ENCODE data around the gene GPC6.
"Not testable (repeated sequence)": the region's sequence is repeated elsewhere in the genome, so short reads cannot be mapped to it uniquely, and the experiment has no call there.

The GPC6 gene

GRCh38 chr13:94291631-94292322, 1065.2 kb downstream of the GPC6 start:
- in situ Hi-C loops (cut with HindIII; ENCODE audit: low sequenced_read_pairs), result no loop called here
- DNase-seq (ENCODE audit: low read depth, low spot score), result no peak
- no peak for TF ChIP-seq CTCF (IDR thresholded peaks at IDR 0.05; ENCODE audit: low read depth, low read length)
- H3K4me3 ChIP-seq (ENCODE audit: low read depth, low read length), result no peak overlapping the region

GRCh38 chr13:94292323-94292640, 1065.7 kb downstream of the GPC6 start:
- in situ Hi-C loops (cut with HindIII; ENCODE audit: low sequenced_read_pairs), result no loop called here
- DNase-seq (ENCODE audit: low read depth, low spot score), result no peak
- no peak for TF ChIP-seq CTCF (IDR thresholded peaks at IDR 0.05; ENCODE audit: low read depth, low read length)

GRCh38 chr13:94296471-94296870, 1069.9 kb downstream of the GPC6 start:
- in situ Hi-C loops (cut with HindIII; ENCODE audit: low sequenced_read_pairs), result no loop called here
- no peak for DNase-seq (ENCODE audit: low read depth, low spot score)
- no peak for TF ChIP-seq CTCF (IDR thresholded peaks at IDR 0.05; ENCODE audit: low read depth, low read length)
- no peak overlapping the region for H3K4me3 ChIP-seq (ENCODE audit: low read depth, low read length)

More at GRCh38 chr13:94292323-94292640, 1065.7 kb downstream of the GPC6 start:
- H3K4me3 ChIP-seq (ENCODE audit: low read depth, low read length), result no peak overlapping the region

- no peak overlapping the region for H3K4me3 ChIP-seq (ENCODE audit: low read depth, low read length)
Observed at GRCh38 chr13:94298346-94298745, 1071.7 kb downstream of the GPC6 start.

GRCh38 chr13:94300401-94300800, 1073.8 kb downstream of the GPC6 start:
- no peak for DNase-seq (ENCODE audit: low read depth, low spot score)
- no peak for TF ChIP-seq CTCF (IDR thresholded peaks at IDR 0.05; ENCODE audit: low read depth, low read length)
- in situ Hi-C loops (cut with HindIII; ENCODE audit: low sequenced_read_pairs), result no loop called here
- H3K4me3 ChIP-seq (ENCODE audit: low read depth, low read length), result no peak overlapping the region

More at GRCh38 chr13:94298346-94298745, 1071.7 kb downstream of the GPC6 start:
- DNase-seq (ENCODE audit: low read depth, low spot score), result no peak
- no peak for TF ChIP-seq CTCF (IDR thresholded peaks at IDR 0.05; ENCODE audit: low read depth, low read length)
- in situ Hi-C loops (cut with HindIII; ENCODE audit: low sequenced_read_pairs), result no loop called here

- no peak for TF ChIP-seq CTCF (IDR thresholded peaks at IDR 0.05; ENCODE audit: low read depth, low read length)
- in situ Hi-C loops (cut with HindIII; ENCODE audit: low sequenced_read_pairs), result no loop called here
- no peak overlapping the region for H3K4me3 ChIP-seq (ENCODE audit: low read depth, low read length)
- DNase-seq (ENCODE audit: low read depth, low spot score), result no peak
Observed at GRCh38 chr13:94301487-94301886, 1074.9 kb downstream of the GPC6 start.

GRCh38 chr13:94302847-94303565, 1076.4 kb downstream of the GPC6 start:
- DNase-seq (ENCODE audit: low read depth, low spot score); in situ Hi-C loops (cut with HindIII; ENCODE audit: low sequenced_read_pairs); H3K4me3 ChIP-seq (ENCODE audit: low read depth, low read length): not testable (repeated sequence)
